ENCODE measurements around the gene SBF2.
"Not testable (repeated sequence)": the region's sequence is repeated elsewhere in the genome, so short reads cannot be mapped to it uniquely, and the experiment has no call there.

SBF2 gene

DNA sequence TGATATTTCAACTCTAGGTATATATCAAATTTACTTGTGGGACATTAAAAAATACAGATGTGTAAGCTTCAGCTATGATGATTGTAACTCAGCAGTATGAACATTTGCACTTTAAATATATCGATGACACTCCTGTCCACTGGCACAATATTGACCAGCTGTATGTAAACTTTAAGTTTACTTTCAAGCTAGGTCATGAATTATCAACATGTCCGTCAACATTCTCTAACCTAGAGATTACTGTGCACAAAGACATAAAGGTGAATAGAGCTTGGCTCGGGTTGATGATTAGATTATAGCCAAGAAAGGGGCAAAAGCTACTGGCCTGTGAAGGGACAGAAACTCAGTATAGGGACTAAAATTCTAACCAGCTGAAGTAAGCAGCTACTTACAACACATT, 343.6 kb downstream of the SBF2 start:
- Histone ChIP-seq H3K9me2 (replicated peaks; ENCODE audit: insufficient read depth, low read length) (no peaks in the 10 kb centered on the region), H3K9ac (ENCODE audit: low read length) (no peak overlapping the region), H3K9me3 (ENCODE audit: insufficient read depth, low read length) (no peaks in the 10 kb centered on the region), H3K36me3 (ENCODE audit: low read length) (no peaks in the 10 kb centered on the region), H3K27ac (ENCODE audit: low read depth, low read length) (no peak overlapping the region), H4K20me1 (ENCODE audit: low read depth, low read length) (no peaks in the 10 kb centered on the region), H3F3A (ENCODE audit: insufficient read depth) (no peaks in the 10 kb centered on the region), H2AFZ (ENCODE audit: low read depth, low read length, severe bottlenecking) (no peak overlapping the region), H3K4me2 (ENCODE audit: low read depth, low read length, poor library complexity, severe bottlenecking) (no peak overlapping the region), H3K79me2 (ENCODE audit: insufficient read depth, low read length) (no peaks in the 10 kb centered on the region), H3K4me3 (ENCODE audit: insufficient read depth, low read length, poor library complexity, severe bottlenecking) (no peak overlapping the region), H3K27me3 (ENCODE audit: low read length) (no peaks in the 10 kb centered on the region)
- TF ChIP-seq, protein P1, sequence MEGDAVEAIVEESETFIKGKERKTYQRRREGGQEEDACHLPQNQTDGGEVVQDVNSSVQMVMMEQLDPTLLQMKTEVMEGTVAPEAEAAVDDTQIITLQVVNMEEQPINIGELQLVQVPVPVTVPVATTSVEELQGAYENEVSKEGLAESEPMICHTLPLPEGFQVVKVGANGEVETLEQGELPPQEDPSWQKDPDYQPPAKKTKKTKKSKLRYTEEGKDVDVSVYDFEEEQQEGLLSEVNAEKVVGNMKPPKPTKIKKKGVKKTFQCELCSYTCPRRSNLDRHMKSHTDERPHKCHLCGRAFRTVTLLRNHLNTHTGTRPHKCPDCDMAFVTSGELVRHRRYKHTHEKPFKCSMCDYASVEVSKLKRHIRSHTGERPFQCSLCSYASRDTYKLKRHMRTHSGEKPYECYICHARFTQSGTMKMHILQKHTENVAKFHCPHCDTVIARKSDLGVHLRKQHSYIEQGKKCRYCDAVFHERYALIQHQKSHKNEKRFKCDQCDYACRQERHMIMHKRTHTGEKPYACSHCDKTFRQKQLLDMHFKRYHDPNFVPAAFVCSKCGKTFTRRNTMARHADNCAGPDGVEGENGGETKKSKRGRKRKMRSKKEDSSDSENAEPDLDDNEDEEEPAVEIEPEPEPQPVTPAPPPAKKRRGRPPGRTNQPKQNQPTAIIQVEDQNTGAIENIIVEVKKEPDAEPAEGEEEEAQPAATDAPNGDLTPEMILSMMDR (IDR thresholded peaks at IDR 0.05; ENCODE audit: insufficient read depth, low read length, poor library complexity, severe bottlenecking) = no peak
- no peak for TF ChIP-seq EZH2phosphoT487 (conservative IDR thresholded peaks at IDR 0.05; ENCODE audit: low read length)

DNA sequence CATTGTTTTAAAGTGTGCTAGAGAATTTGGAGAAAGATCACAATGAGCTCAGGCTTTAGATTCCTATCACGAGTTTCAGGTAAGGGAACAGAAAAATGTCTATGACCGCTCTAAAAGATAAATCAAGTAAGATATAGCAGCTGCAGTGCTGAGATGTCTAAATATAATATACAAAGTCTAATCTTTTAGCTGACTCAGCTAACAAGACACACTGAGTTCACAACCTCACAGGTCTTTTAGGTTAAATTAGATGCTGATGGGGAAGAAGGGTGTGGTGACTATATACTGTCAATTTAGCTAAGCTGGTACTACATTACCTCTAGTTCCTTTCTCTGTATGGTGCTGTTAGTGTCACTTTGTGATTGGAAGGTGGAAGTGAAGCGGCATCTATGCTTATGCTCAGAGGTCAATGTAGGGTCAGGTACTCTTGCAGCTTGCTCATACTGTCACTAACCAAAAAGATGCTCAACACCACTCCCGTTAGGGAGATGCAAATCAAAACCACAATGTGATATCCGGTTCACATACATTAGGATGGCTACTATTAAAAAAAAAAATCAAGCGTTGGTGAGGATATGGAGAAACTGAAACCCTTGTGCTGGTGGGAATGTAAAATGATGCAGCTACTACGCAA, 346.7 kb downstream of the SBF2 start:
- no peaks in the 10 kb centered on the region for H3K36me3 ChIP-seq (ENCODE audit: low read length)
- H2AFZ ChIP-seq (ENCODE audit: low read depth, low read length, severe bottlenecking) = no peak overlapping the region
- H3K79me2 ChIP-seq (ENCODE audit: insufficient read depth, low read length) = no peaks in the 10 kb centered on the region
- H3K27me3 ChIP-seq (ENCODE audit: low read length) = no peaks in the 10 kb centered on the region
- H4K20me1 ChIP-seq (ENCODE audit: low read depth, low read length) = no peaks in the 10 kb centered on the region
- no peak overlapping the region for H3K27ac ChIP-seq (ENCODE audit: low read depth, low read length)
- peak overlapping the region; percentile 7 for H3K4me2 ChIP-seq (ENCODE audit: low read depth, low read length, poor library complexity, severe bottlenecking)
- H3K9me2 ChIP-seq (replicated peaks; ENCODE audit: insufficient read depth, low read length) = no peaks in the 10 kb centered on the region
- TF ChIP-seq, protein P1 (IDR thresholded peaks at IDR 0.05; ENCODE audit: insufficient read depth, low read length, poor library complexity, severe bottlenecking) = no peak
- TF ChIP-seq EZH2phosphoT487 (conservative IDR thresholded peaks at IDR 0.05; ENCODE audit: low read length) = no peak
- no peak overlapping the region for H3K9ac ChIP-seq (ENCODE audit: low read length)
- H3K9me3 ChIP-seq (ENCODE audit: insufficient read depth, low read length) = no peaks in the 10 kb centered on the region
- H3F3A ChIP-seq (ENCODE audit: insufficient read depth) = no peaks in the 10 kb centered on the region
- H3K4me3 ChIP-seq (ENCODE audit: insufficient read depth, low read length, poor library complexity, severe bottlenecking) = no peak overlapping the region

DNA sequence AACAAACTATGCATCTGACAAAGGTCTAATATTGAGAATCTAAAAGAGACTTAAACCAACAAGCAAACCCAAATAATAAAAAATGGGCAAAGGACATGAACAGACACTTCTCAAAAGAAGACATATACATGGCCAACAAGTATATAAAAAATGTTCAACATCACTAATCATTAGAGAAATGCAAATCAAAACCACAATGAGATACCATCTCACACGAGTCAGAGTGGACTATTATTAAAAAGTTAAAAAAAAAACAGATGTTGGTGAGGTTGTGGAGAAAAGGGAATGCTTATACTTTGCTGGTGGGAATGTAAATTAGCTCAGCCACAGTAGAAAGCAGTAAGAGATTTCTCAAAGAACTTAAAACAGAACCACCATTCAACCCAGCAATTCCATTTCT, 348.3 kb downstream of the SBF2 start:
- not testable (repeated sequence) for H3K9me2 ChIP-seq (replicated peaks; ENCODE audit: insufficient read depth, low read length); H3K27me3 ChIP-seq (ENCODE audit: low read length); H3F3A ChIP-seq (ENCODE audit: insufficient read depth); H2AFZ ChIP-seq (ENCODE audit: low read depth, low read length, severe bottlenecking); H3K79me2 ChIP-seq (ENCODE audit: insufficient read depth, low read length); H4K20me1 ChIP-seq (ENCODE audit: low read depth, low read length); H3K9ac ChIP-seq (ENCODE audit: low read length); H3K36me3 ChIP-seq (ENCODE audit: low read length); H3K9me3 ChIP-seq (ENCODE audit: insufficient read depth, low read length); H3K4me2 ChIP-seq (ENCODE audit: low read depth, low read length, poor library complexity, severe bottlenecking); H3K4me3 ChIP-seq (ENCODE audit: insufficient read depth, low read length, poor library complexity, severe bottlenecking); H3K27ac ChIP-seq (ENCODE audit: low read depth, low read length)

DNA sequence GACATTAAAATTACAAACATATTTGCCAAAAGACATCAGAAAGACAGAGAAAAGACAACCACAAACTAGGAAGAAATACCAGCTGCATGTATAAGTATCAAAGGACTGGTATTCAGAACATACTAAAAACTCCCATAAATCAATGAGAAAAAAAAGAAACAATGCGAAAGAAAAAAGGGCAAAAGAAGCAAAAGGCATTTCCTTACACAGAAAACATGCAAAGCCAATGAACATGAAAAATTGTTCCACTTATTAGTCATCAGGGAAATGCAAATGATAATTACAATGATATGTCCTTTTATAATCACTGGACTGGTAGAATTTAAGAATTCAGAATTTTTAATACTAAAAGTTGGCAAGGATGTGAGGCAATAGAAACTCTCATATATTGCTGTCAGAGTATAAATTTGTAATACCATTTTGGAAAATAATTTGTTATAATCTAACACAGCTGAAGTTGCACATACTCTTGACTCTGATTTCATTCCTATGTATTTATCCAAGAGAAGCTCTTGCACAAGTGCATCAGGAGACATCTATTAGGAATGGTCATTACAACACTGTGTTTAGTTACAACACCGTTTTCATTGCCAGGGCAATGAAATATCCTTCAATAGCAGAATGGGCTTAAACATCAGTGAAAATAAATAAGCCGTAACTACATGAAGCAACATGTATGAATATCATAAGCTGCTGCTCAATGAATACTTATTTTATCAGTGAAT, 350.5 kb downstream of the SBF2 start:
- H3K27ac ChIP-seq (ENCODE audit: low read depth, low read length) = no peak overlapping the region
- no peak overlapping the region for H3K4me3 ChIP-seq (ENCODE audit: insufficient read depth, low read length, poor library complexity, severe bottlenecking)
- no peak overlapping the region for H3K4me2 ChIP-seq (ENCODE audit: low read depth, low read length, poor library complexity, severe bottlenecking)

More for the DNA sequence above, 350.5 kb downstream of the SBF2 start:
- H3K9me3 ChIP-seq (ENCODE audit: insufficient read depth, low read length) = no peaks in the 10 kb centered on the region
- H2AFZ ChIP-seq (ENCODE audit: low read depth, low read length, severe bottlenecking) = no peak overlapping the region
- H4K20me1 ChIP-seq (ENCODE audit: low read depth, low read length) = no peaks in the 10 kb centered on the region
- TF ChIP-seq, protein P1 (IDR thresholded peaks at IDR 0.05; ENCODE audit: insufficient read depth, low read length, poor library complexity, severe bottlenecking) = no peak
- no peak for TF ChIP-seq EZH2phosphoT487 (conservative IDR thresholded peaks at IDR 0.05; ENCODE audit: low read length)
- no peaks in the 10 kb centered on the region for H3K9me2 ChIP-seq (replicated peaks; ENCODE audit: insufficient read depth, low read length)
- H3F3A ChIP-seq (ENCODE audit: insufficient read depth) = no peaks in the 10 kb centered on the region
- H3K9ac ChIP-seq (ENCODE audit: low read length) = no peak overlapping the region
- H3K79me2 ChIP-seq (ENCODE audit: insufficient read depth, low read length) = no peaks in the 10 kb centered on the region
- no peaks in the 10 kb centered on the region for H3K36me3 ChIP-seq (ENCODE audit: low read length)
- H3K27me3 ChIP-seq (ENCODE audit: low read length) = no peaks in the 10 kb centered on the region

Measured in SU-DHL-6 (cell line).